SK-N-DZ (cell line): ENCODE results near the gene CDKN2A.

ENCODE experiments used
- DNase-seq: peaks from one replicate; pipeline ENCODE4 v3.0.0-alpha.2; 2015; ENCODE audit warnings: low spot score

CDKN2A gene

GRCh38 chr9:21945606-21946005 lies 48.6 kb downstream of the CDKN2A start:
- DNase-seq, result no peak

GRCh38 chr9:21943464-21943863 lies 50.7 kb downstream of the CDKN2A start:
- DNase-seq, result no peak

- DNase-seq, result no peak
Measured at GRCh38 chr9:21941337-21941995, 52.7 kb downstream of the CDKN2A start.

GRCh38 chr9:21936161-21936560 lies 58.0 kb downstream of the CDKN2A start:
- no peak for DNase-seq

- no peak for DNase-seq
Measured at GRCh38 chr9:21935631-21936030, 58.6 kb downstream of the CDKN2A start.

GRCh38 chr9:21933865-21934264 lies 60.3 kb downstream of the CDKN2A start:
- no peak for DNase-seq

GRCh38 chr9:21933281-21933680 lies 60.9 kb downstream of the CDKN2A start:
- no peak for DNase-seq

GRCh38 chr9:21931428-21931827 lies 62.8 kb downstream of the CDKN2A start:
- DNase-seq, result no peak

- DNase-seq, result no peak
Measured at GRCh38 chr9:21927752-21928151, 66.4 kb downstream of the CDKN2A start.

GRCh38 chr9:21923694-21924093 lies 70.5 kb downstream of the CDKN2A start:
- DNase-seq, result no peak

GRCh38 chr9:21919377-21920362 lies 74.5 kb downstream of the CDKN2A start:
- DNase-seq, result no peak
